Lung (tissue), 12 donors: Measurements from ENCODE around the gene LYZL1. TPM values are rescaled to one million over a fixed set of nuclear protein-coding genes. Genes with fewer than 3 reads are reported as not detected.

ENCODE experiments used
- ATAC-seq: fragments of 200-7000 bp; cut with Tn5 transposase; one replicate; pipeline ENCODE4 v1.9.1; 2020; ENCODE audit warnings: moderate number of reproducible peaks; ENCODE audit not compliant: insufficient read depth, low FRiP score
- DNase-seq, 3 donors: peaks; one replicate each; pipeline ENCODE4 v3.0.0-alpha.2; 2013 to 2017
- H3K27ac ChIP-seq, 2 donors: one replicate each; pipeline ENCODE4 v1.5.1; 2013; ENCODE audit warnings: mild to moderate bottlenecking in 2 of 2, moderate library complexity in 2 of 2, control low read depth in 1 of 2, inconsistent platforms in 1 of 2, low read depth in 1 of 2, low read length in 1 of 2
- H3K27me3 ChIP-seq, 3 donors: one replicate each; pipeline ENCODE4 v1.5.1; 2013; ENCODE audit warnings: low read length in 2 of 3; ENCODE audit not compliant: control insufficient read depth in 3 of 3, insufficient read depth in 3 of 3
- H3K36me3 ChIP-seq, 4 donors: one replicate each; pipeline ENCODE4 v1.5.1; 2013; ENCODE audit warnings: low read length in 4 of 4, mild to moderate bottlenecking in 1 of 4, moderate library complexity in 1 of 4; ENCODE audit not compliant: control insufficient read depth in 4 of 4, insufficient read depth in 4 of 4
- H3K4me1 ChIP-seq, 5 donors: one replicate each; pipeline ENCODE4 v1.5.1; 2013; ENCODE audit warnings: low read length in 5 of 5, mild to moderate bottlenecking in 2 of 5, moderate library complexity in 1 of 5; ENCODE audit not compliant: control insufficient read depth in 5 of 5, insufficient read depth in 5 of 5
- H3K4me3 ChIP-seq: one replicate; pipeline ENCODE4 v1.5.1; 2013; ENCODE audit warnings: mild to moderate bottlenecking, control low read depth, moderate library complexity
- H3K9ac ChIP-seq, 2 donors: one replicate each; pipeline ENCODE4 v1.5.1; 2013; ENCODE audit warnings: low read length in 2 of 2, control low read depth in 1 of 2; ENCODE audit not compliant: insufficient read depth in 1 of 2
- H3K9me3 ChIP-seq, 4 donors: one replicate each; pipeline ENCODE4 v1.5.1; 2013; ENCODE audit warnings: low read length in 3 of 4, mild to moderate bottlenecking in 1 of 4, moderate library complexity in 1 of 4; ENCODE audit not compliant: control insufficient read depth in 4 of 4, insufficient read depth in 3 of 4
- CTCF ChIP-seq: IDR thresholded peaks from 2 replicates; pipeline ENCODE4 v1.5.1; 2012; ENCODE audit warnings: mild to moderate bottlenecking; ENCODE audit errors: control extremely low read depth, extremely low read depth
- WGBS, 2 donors: extraction: QIAGEN DNeasy Blood & Tissue Kit; methylation state at CpG; one replicate each; pipeline ENCODE4 v1.1.7; 2013; 5-methylcytosine and 5-hydroxymethylcytosine counted together
- polyA plus RNA-seq, 2 donors: library from polyadenylated mRNA; stranded (reverse); fragments of 200-250 nt; gene quantifications; one replicate each; pipeline ENCODE4 v1.2.1, GENCODE V29; 2013
- total RNA-seq, 2 donors: library from RNA; depleted of rRNA in 1 of 2; stranded (reverse); fragments of >200 nt in 1 of 2; gene quantifications; one replicate each; pipeline ENCODE4 v1.2.1, GENCODE V29; 2014 to 2021
- donor health status: control.
- donor health status: control.
- donor health status: Bipolar disorder and iron deficiency.
- donor health status: healthy.
- donor health status: DM: yes; HTN: yes; CAD: no.

LYZL1 gene
- total and polyA plus RNA-seq, 4 donors, result not detected

- Histone ChIP-seq H3K9me3 (no peaks in the 10 kb centered on the region), H3K4me1 (peaks cover 0 to 1% (median 0%) of the 10 kb centered on the region in 5 donors), H3K27ac (no peak overlapping the region), H3K27me3 (no peaks in the 10 kb centered on the region), H3K36me3 (no peaks in the 10 kb centered on the region), H3K4me3 (no peak overlapping the region), H3K9ac (no peak overlapping the region)
- WGBS, 2 donors, result 75 to 76% methylated on average over 9 of the region's 9 CpGs
- ATAC-seq (no peak), DNase-seq (peak in 1 of 3 donors; percentile 37)
- no peak for TF ChIP-seq CTCF
These were observed 57.6 kb downstream of the LYZL1 start for GRCh38 chr10:29346296-29347001.

GRCh38 chr10:29348836-29349235, 60.0 kb downstream of the LYZL1 start:
- WGBS, 2 donors, result 63 to 81% methylated on average over 5 of the region's 5 CpGs

GRCh38 chr10:29353305-29353704, 64.4 kb downstream of the LYZL1 start:
- TF ChIP-seq CTCF, result no peak
- Histone ChIP-seq H3K27ac (no peak overlapping the region), H3K36me3 (no peaks in the 10 kb centered on the region), H3K9ac (no peak overlapping the region), H3K4me3 (no peak overlapping the region), H3K9me3 (no peaks in the 10 kb centered on the region), H3K4me1 (peaks cover 0 to 42% (median 3%) of the 10 kb centered on the region in 5 donors), H3K27me3 (no peaks in the 10 kb centered on the region)
- DNase-seq, result peak in 2 of 3 donors; percentile 74 to 89
- 64 to 81% methylated on average over 3 of the region's 3 CpGs for WGBS, 2 donors
- ATAC-seq, result no peak

More at GRCh38 chr10:29348836-29349235, 60.0 kb downstream of the LYZL1 start:
- ATAC-seq (no peak), DNase-seq (no peak)
- H3K36me3 ChIP-seq, result no peaks in the 10 kb centered on the region
- no peak for TF ChIP-seq CTCF
- peaks cover 0 to 14% (median 0%) of the 10 kb centered on the region in 5 donors for H3K4me1 ChIP-seq
- no peak overlapping the region for H3K27ac ChIP-seq
- H3K9ac ChIP-seq, result no peak overlapping the region
- H3K27me3 ChIP-seq, result no peaks in the 10 kb centered on the region
- no peaks in the 10 kb centered on the region for H3K9me3 ChIP-seq
- no peak overlapping the region for H3K4me3 ChIP-seq
